ENCODE results near the gene ABCC10. TPM values are rescaled to one million over a fixed set of nuclear protein-coding genes. Genes with fewer than 3 reads are reported as not detected.
A peak's percentile ranks its signal among the peaks of the same experiment; 100 is the strongest.

ABCC10 gene
- total RNA-seq, 1 donor from 2014 or later: 22.8 TPM

- intact Hi-C loops (cut with DNase I): no loop called here
- no peak for DNase-seq (ENCODE audit: extremely low spot score in 2 of 2)
- H3K4me1 ChIP-seq: peaks cover 39% of the 10 kb centered on the region
- H3K4me3 ChIP-seq: no peak overlapping the region
- H3K27me3 ChIP-seq: no peaks in the 10 kb centered on the region
- H3K9me3 ChIP-seq: no peaks in the 10 kb centered on the region
- H3K27ac ChIP-seq: no peak overlapping the region
- H3K36me3 ChIP-seq: no peaks in the 10 kb centered on the region
- no peak for TF ChIP-seq CTCF (IDR thresholded peaks at IDR 0.05)
Measured at GRCh38 chr6:43434001-43434840, 6.9 kb downstream of the ABCC10 start.

DNA sequence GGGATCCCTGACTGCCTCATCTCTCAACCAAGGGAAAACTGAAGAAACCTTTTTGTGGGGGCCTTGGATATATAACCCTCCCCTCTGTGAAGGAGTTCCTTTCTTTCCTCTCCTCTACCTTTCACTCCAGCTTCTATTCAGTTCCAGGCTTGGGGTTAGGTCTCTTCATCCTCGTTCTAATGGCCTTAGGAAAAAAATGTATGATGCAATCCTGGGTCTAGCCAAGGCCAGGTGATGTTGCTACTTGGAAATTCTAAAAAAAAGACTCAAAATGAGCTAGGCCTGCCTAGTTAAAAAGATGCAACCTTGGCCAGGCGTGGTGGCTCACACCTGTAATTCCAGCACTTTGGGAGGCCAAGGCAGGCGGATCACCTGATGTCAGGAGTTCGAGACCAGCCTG, 7.6 kb downstream of the ABCC10 start:
- no peak for DNase-seq (ENCODE audit: extremely low spot score in 2 of 2)
- H3K27me3 ChIP-seq: no peaks in the 10 kb centered on the region
- no peaks in the 10 kb centered on the region for H3K9me3 ChIP-seq
- TF ChIP-seq CTCF (IDR thresholded peaks at IDR 0.05) (no peak), POLR2A (IDR thresholded peaks at IDR 0.05) (no peak), POLR2AphosphoS5 (IDR thresholded peaks at IDR 0.05; ENCODE audit: insufficient read depth in 1 of 2, low read depth in 1 of 2) (no peak)
- H3K36me3 ChIP-seq: peaks cover 0 to 7% of the 10 kb centered on the region in 2 donors
- no peak overlapping the region for H3K27ac ChIP-seq
- intact Hi-C loops (cut with DNase I): no loop called here
- no peak overlapping the region for H3K4me3 ChIP-seq
- peaks cover 32% of the 10 kb centered on the region for H3K4me1 ChIP-seq

DNA sequence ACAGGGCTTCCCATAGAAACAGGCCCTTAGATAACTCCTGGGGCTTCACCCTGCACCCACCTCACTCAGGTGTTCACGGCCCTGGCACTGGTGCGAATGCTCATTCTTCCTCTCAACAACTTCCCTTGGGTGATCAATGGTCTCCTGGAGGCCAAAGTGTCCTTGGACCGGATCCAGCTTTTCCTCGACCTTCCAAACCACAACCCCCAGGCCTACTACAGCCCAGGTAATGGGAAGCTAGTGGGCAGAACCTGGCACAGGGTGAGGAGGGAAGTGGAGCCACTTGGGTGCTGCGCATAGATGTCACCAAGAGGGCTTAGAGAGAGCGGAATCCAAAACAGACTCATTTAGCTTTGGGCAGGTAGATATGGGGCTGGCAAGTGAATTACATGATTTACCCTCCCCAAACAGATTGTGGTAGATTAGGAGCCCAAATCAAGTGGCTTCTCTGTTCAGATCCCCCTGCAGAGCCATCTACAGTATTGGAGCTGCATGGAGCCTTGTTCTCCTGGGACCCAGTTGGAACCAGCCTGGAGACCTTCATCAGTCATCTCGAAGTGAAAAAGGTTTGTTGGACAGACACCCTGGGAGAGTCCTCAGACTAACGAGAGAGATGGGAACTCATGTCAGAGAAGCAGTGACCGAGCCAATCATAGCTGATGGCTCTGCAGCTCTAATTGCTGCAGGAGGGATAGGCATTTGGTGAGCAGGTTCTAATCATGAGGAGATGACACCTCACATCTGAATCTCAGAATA, 8.5 kb downstream of the ABCC10 start:
- intact Hi-C loops (cut with DNase I): no loop called here
- Histone ChIP-seq H3K27ac (peak overlapping the region; percentile 65), H3K27me3 (no peaks in the 10 kb centered on the region), H3K9me3 (no peaks in the 10 kb centered on the region), H3K4me1 (peaks cover 28% of the 10 kb centered on the region), H3K4me3 (no peak overlapping the region), H3K36me3 (peaks cover 0 to 14% of the 10 kb centered on the region in 2 donors)
- no peak for DNase-seq (ENCODE audit: extremely low spot score in 2 of 2)
- TF ChIP-seq POLR2AphosphoS5 (IDR thresholded peaks at IDR 0.05; ENCODE audit: insufficient read depth in 1 of 2, low read depth in 1 of 2) (no peak), CTCF (IDR thresholded peaks at IDR 0.05) (no peak), POLR2A (IDR thresholded peaks at IDR 0.05) (no peak)

DNA sequence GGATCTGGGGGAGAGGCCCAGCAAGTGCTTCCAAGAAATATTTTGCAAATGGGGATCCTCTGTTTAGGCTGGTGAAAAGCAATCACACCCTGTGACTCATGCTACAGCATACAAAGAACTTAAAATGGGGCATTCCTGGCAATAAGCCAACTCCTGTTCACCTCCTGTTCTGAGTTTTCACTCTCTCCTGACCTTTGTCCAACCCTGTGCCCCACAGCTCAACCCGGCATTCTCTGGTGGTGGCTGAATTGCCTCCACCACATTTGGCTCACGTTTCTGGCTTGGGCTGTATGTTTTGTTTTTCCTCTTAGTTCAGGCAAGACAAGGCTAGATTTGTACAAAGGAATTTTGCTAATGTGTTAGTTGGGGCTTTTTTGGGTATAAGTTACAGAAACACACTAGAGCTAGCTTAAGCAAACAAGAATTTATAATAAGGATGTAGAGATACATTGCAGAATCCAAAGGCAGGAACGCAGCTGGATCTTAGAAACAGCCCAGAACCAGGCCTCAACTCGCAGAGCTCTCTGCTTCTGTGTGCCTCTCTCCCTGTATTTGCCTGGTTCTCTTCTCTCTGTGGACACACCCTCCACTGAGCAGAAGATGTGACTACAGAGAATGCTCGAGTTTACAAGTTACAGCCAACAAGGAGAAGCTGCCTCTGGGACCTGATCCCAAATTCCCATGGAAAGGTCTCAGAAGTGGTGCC, 9.4 kb downstream of the ABCC10 start:
- Histone ChIP-seq H3K4me1 (peaks cover 28% of the 10 kb centered on the region), H3K36me3 (peaks cover 0 to 22% of the 10 kb centered on the region in 2 donors), H3K9me3 (no peaks in the 10 kb centered on the region), H3K27ac (peak overlapping the region; percentile 65), H3K4me3 (no peak overlapping the region), H3K27me3 (no peaks in the 10 kb centered on the region)
- no peak for DNase-seq (ENCODE audit: extremely low spot score in 2 of 2)
- TF ChIP-seq CTCF (IDR thresholded peaks at IDR 0.05) (no peak), POLR2AphosphoS5 (IDR thresholded peaks at IDR 0.05; ENCODE audit: insufficient read depth in 1 of 2, low read depth in 1 of 2) (peak in 1 of 2 donors; percentile 25), POLR2A (IDR thresholded peaks at IDR 0.05) (no peak)
- intact Hi-C loops (cut with DNase I): no loop called here
